Mucosa of descending colon (tissue), 3 donors: ENCODE results near the gene DCK. TPM values are rescaled to one million over a fixed set of nuclear protein-coding genes. Genes with fewer than 3 reads are reported as not detected.
A peak's percentile ranks its signal among the peaks of the same experiment; 100 is the strongest.

ENCODE experiments used
- ATAC-seq: fragments of 200-7000 bp; cut with Tn5 transposase; one replicate; pipeline ENCODE4 v1.9.1; 2020; ENCODE audit warnings: mild to moderate bottlenecking, moderate library complexity
- DNase-seq, 3 donors: peaks; one replicate each; pipeline ENCODE4 v3.0.0-alpha.2; 2020
- H3K36me3 ChIP-seq: fragments of 200-600 bp; one replicate; pipeline ENCODE4 v1.8.0; 2021; ENCODE audit warnings: low read depth, mild to moderate bottlenecking
- H3K4me1 ChIP-seq: fragments of 200-600 bp; one replicate; pipeline ENCODE4 v1.8.0; 2021; ENCODE audit warnings: low read depth, mild to moderate bottlenecking
- H3K4me3 ChIP-seq: fragments of 200-600 bp; one replicate; pipeline ENCODE4 v1.8.0; 2021; ENCODE audit warnings: mild to moderate bottlenecking
- H3K9me3 ChIP-seq: fragments of 200-600 bp; one replicate; pipeline ENCODE4 v1.8.0; 2021; ENCODE audit warnings: mild to moderate bottlenecking
- intact Hi-C, 2 donors: fragments of 100-400 bp; cut with DNase I in 1 of 2; cut with micrococcal nuclease in 1 of 2; formaldehyde crosslinking; loops; one replicate each; pipeline versions ENCODE4 v1.11.0 to v1.11.1; 2022; cut with DNase I, micrococcal nuclease
- total RNA-seq, 3 donors: library from RNA; stranded (reverse); fragmentation: NEBNext Ultra II Directional in 2 of 3; extraction: Animal tissue kit (Norgen Biotek cat#: 25700) in 2 of 3; gene quantifications; one replicate each; pipeline versions ENCODE4 v1.2.1 to v1.2.4, GENCODE V29; 2021 to 2023
- TF ChIP-seq, protein P1 (sequence below): fragments of 200-600 bp; IDR thresholded peaks from one replicate; pipeline ENCODE4 v1.8.0; 2022; ENCODE audit warnings: antibody characterized with exemption, mild to moderate bottlenecking
- donor health status: DM: no; HTN: no; CAD: no; lungs with moderate emphysema.
- donor health status: DM: no; HTN: no; CAD: no.
- donor health status: DM: no; HTN: yes; CAD: no.

DCK gene
- total RNA-seq, 3 donors from 2014 or later: 9.5 to 16.9 (median 11.1) TPM

DNA sequence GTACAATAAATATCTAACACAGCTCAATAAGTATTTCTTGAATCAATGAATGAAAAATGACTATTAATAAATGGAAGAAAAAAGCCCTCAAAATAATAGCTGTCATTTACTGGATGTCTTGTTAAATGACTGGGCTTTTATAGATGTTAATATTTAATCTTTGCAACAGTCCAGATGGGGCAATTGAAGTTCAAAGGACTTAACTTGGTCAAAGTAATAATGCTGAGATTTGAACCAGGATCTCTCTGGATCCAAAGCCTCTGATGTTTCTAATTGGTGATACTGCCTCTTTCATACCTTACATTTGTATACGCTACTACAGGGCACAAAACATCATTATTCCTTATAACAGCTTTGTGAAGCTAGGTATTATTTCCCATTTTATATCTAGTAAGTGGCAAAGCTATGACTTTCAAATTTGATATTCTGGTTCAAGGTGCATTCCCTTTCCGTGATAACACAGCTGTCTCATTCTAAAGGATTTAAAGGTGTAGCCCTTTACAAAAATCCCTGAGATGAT, 72.6 kb downstream of the DCK start:
- no peaks in the 10 kb centered on the region for H3K36me3 ChIP-seq
- TF ChIP-seq, protein P1, sequence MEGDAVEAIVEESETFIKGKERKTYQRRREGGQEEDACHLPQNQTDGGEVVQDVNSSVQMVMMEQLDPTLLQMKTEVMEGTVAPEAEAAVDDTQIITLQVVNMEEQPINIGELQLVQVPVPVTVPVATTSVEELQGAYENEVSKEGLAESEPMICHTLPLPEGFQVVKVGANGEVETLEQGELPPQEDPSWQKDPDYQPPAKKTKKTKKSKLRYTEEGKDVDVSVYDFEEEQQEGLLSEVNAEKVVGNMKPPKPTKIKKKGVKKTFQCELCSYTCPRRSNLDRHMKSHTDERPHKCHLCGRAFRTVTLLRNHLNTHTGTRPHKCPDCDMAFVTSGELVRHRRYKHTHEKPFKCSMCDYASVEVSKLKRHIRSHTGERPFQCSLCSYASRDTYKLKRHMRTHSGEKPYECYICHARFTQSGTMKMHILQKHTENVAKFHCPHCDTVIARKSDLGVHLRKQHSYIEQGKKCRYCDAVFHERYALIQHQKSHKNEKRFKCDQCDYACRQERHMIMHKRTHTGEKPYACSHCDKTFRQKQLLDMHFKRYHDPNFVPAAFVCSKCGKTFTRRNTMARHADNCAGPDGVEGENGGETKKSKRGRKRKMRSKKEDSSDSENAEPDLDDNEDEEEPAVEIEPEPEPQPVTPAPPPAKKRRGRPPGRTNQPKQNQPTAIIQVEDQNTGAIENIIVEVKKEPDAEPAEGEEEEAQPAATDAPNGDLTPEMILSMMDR: no peak
- no peaks in the 10 kb centered on the region for H3K9me3 ChIP-seq
- ATAC-seq: no peak
- intact Hi-C loops: no loop called here
- H3K4me3 ChIP-seq: no peak overlapping the region
- no peak for DNase-seq
- no peaks in the 10 kb centered on the region for H3K4me1 ChIP-seq

DNA sequence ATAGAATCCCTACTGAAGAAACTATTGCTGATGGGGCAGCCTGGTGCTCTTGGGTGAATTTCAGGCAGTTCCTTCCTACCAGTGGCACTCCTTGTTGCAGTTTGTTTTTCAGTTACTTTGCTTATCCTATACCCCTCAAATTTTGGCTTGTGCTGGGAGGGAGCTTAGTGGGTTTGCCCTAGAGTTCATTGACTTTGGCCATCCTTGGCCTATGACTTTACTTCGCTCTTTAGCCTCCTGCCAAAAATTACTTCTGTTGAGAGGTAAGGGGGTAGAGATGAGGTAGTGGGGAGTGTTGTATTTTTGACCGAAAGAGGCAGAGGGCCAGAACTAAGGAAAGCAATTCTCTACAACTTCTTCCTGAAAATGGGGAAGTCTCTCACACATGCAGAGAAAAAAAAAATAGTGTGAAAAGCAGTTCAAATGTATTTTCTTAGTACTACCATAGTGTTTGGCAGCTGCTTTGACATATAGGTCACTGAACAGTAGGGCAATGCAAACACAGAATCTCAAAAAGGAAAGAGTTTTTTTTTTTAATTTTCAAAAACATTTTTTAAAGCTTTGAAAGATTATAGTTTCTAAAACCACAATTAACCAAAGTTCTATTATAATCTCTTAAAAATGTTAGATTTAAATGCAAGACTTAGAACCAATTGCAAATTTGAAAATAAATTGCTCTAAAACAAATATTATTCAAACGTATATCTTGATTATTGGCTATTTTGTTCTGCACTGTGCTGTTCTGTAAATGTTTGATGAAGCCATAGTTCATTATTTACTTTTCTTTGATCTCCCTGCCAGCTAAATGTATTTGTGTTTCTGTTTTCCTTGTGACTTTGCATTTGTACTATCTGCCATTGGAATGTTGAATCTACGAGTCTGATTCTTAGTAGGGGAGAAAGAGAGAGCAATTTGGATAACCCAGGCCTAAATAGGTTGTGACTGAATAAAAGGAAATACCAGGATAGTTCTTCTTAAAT, 73.6 kb downstream of the DCK start:
- H3K36me3 ChIP-seq: no peaks in the 10 kb centered on the region
- H3K4me3 ChIP-seq: no peak overlapping the region
- TF ChIP-seq, protein P1: no peak
- H3K4me1 ChIP-seq: no peaks in the 10 kb centered on the region
- intact Hi-C loops: no loop called here
- no peak for DNase-seq
- ATAC-seq: peak; percentile 69
- no peaks in the 10 kb centered on the region for H3K9me3 ChIP-seq

DNA sequence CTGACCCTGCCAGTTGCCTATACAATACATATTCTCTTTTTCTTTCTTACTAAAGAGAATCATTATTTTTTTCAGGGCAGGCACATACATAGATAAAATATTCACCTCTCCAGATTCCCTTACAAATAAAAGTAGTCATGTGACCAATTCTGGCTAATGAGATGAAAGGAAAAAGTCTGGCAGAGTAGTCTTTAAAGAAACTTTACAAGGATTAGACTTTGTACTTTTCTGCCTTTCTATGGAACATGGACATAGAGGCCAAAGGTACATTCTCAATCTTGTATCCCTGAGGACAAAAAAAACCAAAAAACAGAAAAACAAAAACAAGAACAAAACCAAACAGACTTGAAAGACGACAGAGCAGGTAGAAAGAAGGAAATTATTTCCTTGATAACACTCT, 75.6 kb downstream of the DCK start:
- TF ChIP-seq, protein P1: no peak
- Histone ChIP-seq H3K4me1 (no peaks in the 10 kb centered on the region), H3K36me3 (no peaks in the 10 kb centered on the region), H3K9me3 (no peaks in the 10 kb centered on the region), H3K4me3 (no peak overlapping the region)
- ATAC-seq: peak; percentile 61
- DNase-seq: no peak
- intact Hi-C loops: no loop called here

DNA sequence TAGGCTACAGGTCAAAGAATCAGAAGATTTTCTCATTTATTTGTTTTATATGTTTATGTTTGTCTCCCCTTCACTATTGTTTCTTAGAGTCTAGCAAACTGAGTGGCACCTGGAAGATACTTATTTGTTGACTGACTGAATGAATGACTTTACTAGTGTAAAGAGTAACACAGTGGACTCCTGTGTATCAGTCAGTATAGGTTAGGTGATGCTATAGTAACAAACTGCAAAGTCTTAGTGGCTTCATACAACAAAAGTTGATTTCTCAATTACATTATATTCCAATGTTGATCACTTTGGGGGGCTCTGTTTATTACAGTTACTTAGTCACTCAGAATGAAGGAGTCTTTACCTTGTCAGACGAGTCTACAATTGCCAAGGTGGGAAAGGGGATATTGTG, 76.6 kb downstream of the DCK start:
- H3K9me3 ChIP-seq: no peaks in the 10 kb centered on the region
- peaks cover 2% of the 10 kb centered on the region for H3K4me1 ChIP-seq
- DNase-seq (no peak), ATAC-seq (no peak)
- H3K36me3 ChIP-seq: no peaks in the 10 kb centered on the region
- TF ChIP-seq, protein P1: no peak
- intact Hi-C loops: no loop called here
- H3K4me3 ChIP-seq: no peak overlapping the region

DNA sequence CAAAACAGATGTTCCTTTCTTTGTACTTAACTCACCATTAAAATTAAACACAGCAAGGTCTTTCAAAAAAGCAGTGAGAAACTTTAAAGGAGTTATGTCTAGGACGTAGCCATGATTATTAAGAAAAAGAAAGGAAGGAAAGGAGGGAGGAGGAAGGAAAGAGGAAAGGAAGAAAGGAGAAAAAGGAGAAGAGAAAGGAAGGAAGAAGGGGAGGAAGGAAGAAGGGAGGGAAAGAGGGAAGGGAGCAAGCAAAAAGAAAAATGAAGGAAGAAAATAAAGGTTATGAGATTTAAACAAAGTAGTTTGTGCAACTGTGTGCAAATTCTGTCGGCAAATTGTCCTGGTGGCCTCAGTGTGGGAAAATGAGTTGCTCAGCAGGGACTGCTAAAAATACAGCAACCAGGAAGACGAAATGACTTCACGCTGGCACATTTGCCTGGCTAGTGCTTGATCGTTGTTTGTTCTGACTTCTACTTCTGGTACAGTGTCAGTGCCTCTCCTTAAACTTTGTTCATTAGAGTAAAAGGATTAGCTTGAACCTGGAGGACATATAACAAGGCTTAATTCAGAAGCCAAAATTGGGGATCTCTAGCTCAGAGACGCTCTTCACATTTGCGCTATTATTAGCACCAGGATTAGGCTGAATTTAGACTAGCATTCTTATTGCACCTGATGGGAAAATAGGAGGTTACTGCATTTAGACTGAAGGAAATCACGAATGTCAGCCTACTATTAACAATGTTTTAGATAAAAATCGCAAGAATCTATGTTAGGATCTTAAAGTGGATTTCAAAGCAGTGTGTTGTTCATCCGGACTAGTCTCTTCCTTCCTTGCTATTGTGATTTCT, 81.2 kb downstream of the DCK start:
- intact Hi-C loops: no loop called here
- Histone ChIP-seq H3K4me3 (no peak overlapping the region), H3K36me3 (no peaks in the 10 kb centered on the region), H3K9me3 (no peaks in the 10 kb centered on the region), H3K4me1 (peaks cover 4% of the 10 kb centered on the region)
- TF ChIP-seq, protein P1: no peak
- ATAC-seq: peak; percentile 78
- peak in 1 of 3 donors; percentile 40 for DNase-seq

Other genes with a start within 250 kb of the DCK start
- gene GRSF1, start 153.8 kb upstream of the DCK start, total RNA-seq: 10 to 100 TPM; 70.2 to 81.5 (median 70.6) TPM
- 10 to 100 TPM; 12.2 to 22.3 (median 12.8) TPM for gene MOB1B, start 91.3 kb upstream of the DCK start, total RNA-seq